Upper lobe of left lung (tissue), 6 donors: Measurements from ENCODE around the gene MVP. TPM values are rescaled to one million over a fixed set of nuclear protein-coding genes. Genes with fewer than 3 reads are reported as not detected.

Experiments used
- ATAC-seq, 2 donors: fragments of 200-7000 bp; cut with Tn5 transposase; one replicate each; pipeline ENCODE4 v1.9.1; 2022; ENCODE audit warnings: mild to moderate bottlenecking in 2 of 2, moderate library complexity in 2 of 2; ENCODE audit not compliant: low FRiP score in 2 of 2
- DNase-seq, 2 donors: peaks; one replicate each; pipeline ENCODE4 v3.0.0-alpha.2; 2019 to 2020
- H3K27ac ChIP-seq, 4 donors: fragments of 200-600 bp; sonication (generic); one replicate each; pipeline ENCODE4 v1.5.1; 2016 to 2019
- H3K27me3 ChIP-seq, 4 donors: fragments of 200-600 bp; sonication (generic); one replicate each; pipeline ENCODE4 v1.5.1; 2017 to 2019
- H3K36me3 ChIP-seq, 4 donors: fragments of 200-600 bp; sonication (generic); one replicate each; pipeline ENCODE4 v1.5.1; 2016 to 2019
- H3K4me1 ChIP-seq, 4 donors: fragments of 200-600 bp; sonication (generic); one replicate each; pipeline ENCODE4 v1.5.1; 2018 to 2019
- H3K4me3 ChIP-seq, 4 donors: fragments of 200-600 bp; sonication (generic); one replicate each; pipeline ENCODE4 v1.5.1; 2017 to 2019; ENCODE audit warnings: mild to moderate bottlenecking in 2 of 4, moderate library complexity in 1 of 4
- H3K9me3 ChIP-seq, 4 donors: fragments of 200-600 bp; sonication (generic); one replicate each; pipeline ENCODE4 v1.5.1; 2018 to 2019
- CTCF ChIP-seq, 6 experiments: fragments of 450-650 bp in 4 of 6; fragments of 200-600 bp in 2 of 6; sonication (generic) in 2 of 6; IDR thresholded peaks; one replicate each; pipeline ENCODE4 v1.5.1; 2016 to 2019; ENCODE audit warnings: antibody characterized with exemption in 6 of 6
- EP300 ChIP-seq, 4 donors: sonication (generic); formaldehyde crosslinking; IDR thresholded peaks; one replicate each; pipeline ENCODE4 v1.5.1; 2017; ENCODE audit warnings: antibody characterized with exemption in 4 of 4, control low read depth in 2 of 4
- POLR2A ChIP-seq, 4 donors: fragments of 450-650 bp; IDR thresholded peaks; one replicate each; pipeline ENCODE4 v1.5.1; 2016 to 2017; ENCODE audit warnings: antibody characterized with exemption in 4 of 4, mild to moderate bottlenecking in 2 of 4
- POLR2AphosphoS5 ChIP-seq, 2 donors: sonication (generic); formaldehyde crosslinking; IDR thresholded peaks; one replicate each; pipeline ENCODE4 v1.5.1; 2017; ENCODE audit warnings: antibody characterized with exemption in 2 of 2
- WGBS, 2 donors: methylation state at CpG; one replicate each; pipeline ENCODE4 v1.1.5; 2017 to 2018; 5-methylcytosine and 5-hydroxymethylcytosine counted together
- total RNA-seq, 6 donors: library from RNA; depleted of rRNA in 4 of 6; stranded (reverse); fragments of >200 nt in 4 of 6; gene quantifications; one replicate each; pipeline versions ENCODE4 v1.1.0 to v1.2.1, GENCODE V29; 2016 to 2021
- donor health status: DM: no; HTN: no; CAD: no; lungs with moderate emphysema.
- donor health status: DM: no; HTN: yes; CAD: no; lungs with severe emphysema.

The MVP gene
- total RNA-seq, 6 donors from 2014 or later, result 260 to 411 (median 312) TPM

GRCh38 chr16:29811170-29811895 lies 8.9 kb upstream of the MVP start:
- Histone ChIP-seq H3K9me3 (no peaks in the 10 kb centered on the region), H3K36me3 (peaks cover 2 to 21% (median 17%) of the 10 kb centered on the region in 4 donors), H3K27me3 (peaks cover 0 to 5% (median 0%) of the 10 kb centered on the region in 4 donors), H3K4me3 (peak overlapping the region; percentile 31 to 61 (median 54)), H3K4me1 (peaks cover 54 to 78% (median 66%) of the 10 kb centered on the region in 4 donors), H3K27ac (peak overlapping the region; percentile 79 to 94 (median 88))
- peak; percentile 59 to 67 for TF ChIP-seq POLR2AphosphoS5 (IDR thresholded peaks at IDR 0.05)
- no peak for TF ChIP-seq CTCF (IDR thresholded peaks at IDR 0.05)
- TF ChIP-seq POLR2A (IDR thresholded peaks at IDR 0.05), result peak in 2 of 4 donors; percentile 51 to 65
- no peak for TF ChIP-seq EP300 (IDR thresholded peaks at IDR 0.05)
- peak; percentile 92 to 99 for DNase-seq
- 0 to 1% methylated on average over 14 to 27 of the region's 31 CpGs for WGBS, 2 donors
- ATAC-seq, result peak; percentile 76 to 89

DNA sequence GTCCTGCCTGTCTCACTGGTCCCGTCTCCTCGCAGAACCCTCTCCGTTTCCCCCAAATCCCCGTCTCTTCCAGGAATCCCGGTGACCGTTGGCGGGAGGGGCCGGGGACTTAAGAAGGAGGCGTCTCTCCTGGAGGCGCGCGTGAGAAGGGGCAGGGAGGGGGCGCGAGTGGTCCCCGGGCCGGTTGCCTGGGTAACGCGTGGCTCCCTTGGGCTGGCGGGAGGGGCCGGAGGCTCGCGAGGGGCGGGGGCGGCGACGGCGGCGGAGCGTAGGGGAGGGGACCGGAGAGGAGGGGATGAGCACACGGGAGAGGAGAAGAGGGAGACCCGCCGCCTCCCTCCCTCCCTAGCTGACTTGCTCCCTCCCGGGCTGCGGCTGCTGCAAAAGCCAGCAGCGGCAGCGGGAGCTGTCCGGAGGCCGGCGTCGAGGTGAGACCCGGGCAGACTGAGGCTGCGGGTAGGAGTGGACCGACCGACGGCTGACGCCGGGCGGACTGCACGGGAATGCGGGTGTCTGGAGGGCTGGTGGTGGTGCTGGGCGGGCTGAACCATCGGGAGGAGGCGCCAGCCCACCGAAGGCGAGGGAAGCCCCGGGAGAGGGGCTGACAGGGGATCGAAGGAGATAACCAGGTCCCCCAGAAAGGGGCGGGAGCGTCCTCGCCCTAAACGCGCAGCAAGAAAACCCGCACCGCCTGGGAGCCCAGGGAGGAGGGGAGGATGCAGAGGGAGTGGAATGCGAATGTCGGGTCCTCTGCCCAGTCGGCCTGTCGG lies 8.2 kb upstream of the MVP start, which contains the start of gene PRRT2:
Gene PRRT2, plus strand, starts transcription at position 298 of the 770 bp plus-strand sequence. CDS start 862 bp downstream, outside the sequence.
- DNase-seq (peak; percentile 42 to 91), ATAC-seq (no peak)
- H3K36me3 ChIP-seq, result peaks cover 2 to 21% (median 17%) of the 10 kb centered on the region in 4 donors
- peaks cover 0 to 5% (median 0%) of the 10 kb centered on the region in 4 donors for H3K27me3 ChIP-seq
- no peaks in the 10 kb centered on the region for H3K9me3 ChIP-seq
- WGBS, 2 donors, result 7 to 14% methylated on average over 12 to 26 of the region's 69 CpGs
- peaks cover 55 to 82% (median 69%) of the 10 kb centered on the region in 4 donors for H3K4me1 ChIP-seq
- TF ChIP-seq EP300 (IDR thresholded peaks at IDR 0.05) (no peak), POLR2A (IDR thresholded peaks at IDR 0.05) (no peak), CTCF (IDR thresholded peaks at IDR 0.05) (no peak), POLR2AphosphoS5 (IDR thresholded peaks at IDR 0.05) (no peak)
- H3K4me3 ChIP-seq, result peak within 1 kb of the TSS; percentile 31 to 61 (median 54)
- H3K27ac ChIP-seq, result peak within 1 kb of the TSS; percentile 79 to 94 (median 88)

DNA sequence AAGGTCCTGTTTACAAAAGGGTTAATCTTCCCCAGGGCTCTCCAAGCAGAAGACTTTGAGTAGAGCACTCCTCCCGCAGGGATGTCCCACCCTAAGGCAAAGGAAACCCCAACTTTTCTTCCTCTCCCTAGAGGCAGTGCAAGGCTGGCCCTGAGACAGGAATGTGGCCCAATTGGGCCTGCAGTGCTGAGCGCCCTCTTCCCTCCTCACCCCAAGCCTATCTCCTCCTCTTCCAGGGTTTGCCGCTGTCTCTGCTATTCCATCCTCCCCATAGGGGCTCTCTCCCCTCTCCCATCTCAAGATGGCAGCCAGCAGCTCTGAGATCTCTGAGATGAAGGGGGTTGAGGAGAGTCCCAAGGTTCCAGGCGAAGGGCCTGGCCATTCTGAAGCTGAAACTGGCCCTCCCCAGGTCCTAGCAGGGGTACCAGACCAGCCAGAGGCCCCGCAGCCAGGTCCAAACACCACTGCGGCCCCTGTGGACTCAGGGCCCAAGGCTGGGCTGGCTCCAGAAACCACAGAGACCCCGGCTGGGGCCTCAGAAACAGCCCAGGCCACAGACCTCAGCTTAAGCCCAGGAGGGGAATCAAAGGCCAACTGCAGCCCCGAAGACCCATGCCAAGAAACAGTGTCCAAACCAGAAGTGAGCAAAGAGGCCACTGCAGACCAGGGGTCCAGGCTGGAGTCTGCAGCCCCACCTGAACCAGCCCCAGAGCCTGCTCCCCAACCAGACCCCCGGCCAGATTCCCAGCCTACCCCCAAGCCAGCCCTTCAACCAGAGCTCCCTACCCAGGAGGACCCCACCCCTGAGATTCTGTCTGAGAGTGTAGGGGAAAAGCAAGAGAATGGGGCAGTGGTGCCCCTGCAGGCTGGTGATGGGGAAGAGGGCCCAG lies 7.3 kb upstream of the MVP start:
- no peak for ATAC-seq
- Histone ChIP-seq H3K9me3 (no peaks in the 10 kb centered on the region), H3K4me3 (peak overlapping the region in 3 of 4 donors; percentile 51 to 61 (median 57)), H3K27ac (peak overlapping the region in 3 of 4 donors; percentile 83 to 94 (median 94)), H3K27me3 (peaks cover 0 to 5% (median 0%) of the 10 kb centered on the region in 4 donors), H3K36me3 (peaks cover 2 to 21% (median 17%) of the 10 kb centered on the region in 4 donors), H3K4me1 (peaks cover 62 to 82% (median 69%) of the 10 kb centered on the region in 4 donors)
- DNase-seq, result peak in 1 of 2 donors; percentile 26
- 76 to 88% methylated on average over 5 to 9 of the region's 9 CpGs for WGBS, 2 donors
- TF ChIP-seq EP300 (IDR thresholded peaks at IDR 0.05), result no peak
- TF ChIP-seq POLR2A (IDR thresholded peaks at IDR 0.05), result no peak
- TF ChIP-seq CTCF (IDR thresholded peaks at IDR 0.05), result no peak
- TF ChIP-seq POLR2AphosphoS5 (IDR thresholded peaks at IDR 0.05), result no peak
